ENCODE results near the gene POLDIP3.
A peak's percentile ranks its signal among the peaks of the same experiment; 100 is the strongest.
"Not testable (repeated sequence)": the region's sequence is repeated elsewhere in the genome, so short reads cannot be mapped to it uniquely, and the experiment has no call there.

Gene POLDIP3

DNA sequence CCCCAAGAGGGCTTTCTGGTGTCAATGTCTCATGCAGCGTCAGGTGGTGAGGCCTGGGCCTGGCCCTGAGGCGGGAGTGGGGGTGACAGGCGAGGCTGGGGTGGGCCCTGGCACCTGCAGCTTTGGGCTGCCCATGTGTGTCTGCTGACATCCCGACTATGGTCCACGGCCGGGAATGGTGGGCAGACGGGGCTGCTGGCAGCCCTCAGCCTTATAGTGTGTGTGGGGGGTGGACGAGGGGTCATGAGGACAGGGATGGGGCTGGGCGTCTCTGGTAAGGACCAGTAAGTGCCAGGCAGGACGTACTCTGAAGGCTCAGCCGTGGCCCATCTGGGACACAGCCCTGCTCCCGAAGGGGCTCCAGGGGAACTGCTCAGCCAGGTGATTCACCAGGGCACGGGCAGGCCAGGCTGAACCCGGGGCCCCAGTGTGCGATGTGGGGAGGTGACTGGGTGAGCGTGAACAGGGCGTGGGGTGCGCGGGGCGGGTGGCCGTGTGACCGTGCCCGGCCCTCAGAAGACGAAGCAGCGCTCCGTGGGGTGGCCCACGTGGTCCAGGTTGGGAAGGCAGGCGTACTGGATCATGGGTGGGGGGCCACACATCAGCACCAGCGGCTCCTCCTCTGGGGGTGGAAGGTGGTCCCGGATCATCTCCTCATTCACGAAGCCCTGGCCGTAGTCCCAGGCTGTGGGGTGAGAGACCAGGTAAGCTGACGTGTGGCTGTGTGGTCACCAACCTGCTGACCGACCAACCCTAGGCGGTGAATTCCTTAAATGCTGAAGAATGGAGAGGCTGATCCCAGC is 4.8 kb upstream of the POLDIP3 start:
- DNase-seq (ENCODE audit: low read depth) = no peak

DNA sequence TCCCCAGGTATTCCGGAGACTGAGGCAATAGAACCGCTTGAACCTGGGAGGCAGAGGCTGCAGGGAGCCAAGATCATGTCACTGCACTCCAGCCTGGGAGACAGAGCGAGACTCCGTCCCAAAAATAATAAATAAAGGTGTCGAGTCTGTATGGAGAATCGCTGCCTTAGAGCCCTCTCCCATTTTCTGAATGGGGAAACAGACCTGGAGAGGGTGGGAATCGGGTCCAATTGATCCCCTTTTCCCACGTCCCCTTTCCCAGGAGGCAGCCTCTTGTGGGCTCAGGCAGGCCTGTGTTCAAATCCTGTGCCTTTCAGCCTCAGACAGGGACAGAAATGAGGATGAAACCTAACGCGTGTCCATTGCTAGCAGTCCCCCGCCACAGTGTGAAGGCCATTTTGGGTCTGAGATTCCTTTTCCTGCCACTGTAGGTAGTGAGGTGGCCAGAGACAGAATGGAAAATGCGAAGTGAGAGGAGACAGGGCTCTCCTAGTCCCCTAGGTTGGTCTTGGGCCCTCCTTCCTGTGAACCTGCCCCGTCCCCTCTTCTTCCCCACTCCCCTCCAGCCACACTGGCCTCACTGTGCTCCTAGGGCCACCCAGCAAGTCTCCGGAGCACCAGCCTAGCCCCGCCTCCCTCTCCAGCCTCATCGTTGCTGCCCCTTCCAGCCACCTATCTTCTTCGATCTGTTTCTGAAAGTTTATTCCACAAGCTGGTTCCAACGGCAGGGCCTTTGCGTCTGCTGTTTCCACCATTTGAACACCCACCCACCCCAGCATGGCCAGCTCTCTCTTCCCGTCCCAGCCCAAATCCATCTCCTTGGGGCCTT is 2.7 kb upstream of the POLDIP3 start:
- DNase-seq (ENCODE audit: low read depth) = no peak

DNA sequence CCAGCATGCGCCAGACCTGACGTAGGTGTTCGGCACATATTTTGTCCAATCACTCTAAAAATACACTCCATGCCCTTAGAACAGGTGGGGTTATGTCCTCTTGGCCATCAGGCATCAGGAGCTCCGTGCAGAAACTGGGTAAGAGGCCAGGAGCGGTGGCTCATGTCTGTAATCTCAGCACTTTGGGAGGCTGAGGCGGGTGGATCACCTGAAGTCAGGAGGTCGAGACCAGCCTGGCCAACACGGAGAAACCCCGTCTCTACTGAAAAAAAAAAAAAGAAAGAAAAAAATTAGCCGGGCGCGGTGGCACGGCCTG is 1.1 kb upstream of the POLDIP3 start:
- DNase-seq (ENCODE audit: low read depth) = not testable (repeated sequence)

DNA sequence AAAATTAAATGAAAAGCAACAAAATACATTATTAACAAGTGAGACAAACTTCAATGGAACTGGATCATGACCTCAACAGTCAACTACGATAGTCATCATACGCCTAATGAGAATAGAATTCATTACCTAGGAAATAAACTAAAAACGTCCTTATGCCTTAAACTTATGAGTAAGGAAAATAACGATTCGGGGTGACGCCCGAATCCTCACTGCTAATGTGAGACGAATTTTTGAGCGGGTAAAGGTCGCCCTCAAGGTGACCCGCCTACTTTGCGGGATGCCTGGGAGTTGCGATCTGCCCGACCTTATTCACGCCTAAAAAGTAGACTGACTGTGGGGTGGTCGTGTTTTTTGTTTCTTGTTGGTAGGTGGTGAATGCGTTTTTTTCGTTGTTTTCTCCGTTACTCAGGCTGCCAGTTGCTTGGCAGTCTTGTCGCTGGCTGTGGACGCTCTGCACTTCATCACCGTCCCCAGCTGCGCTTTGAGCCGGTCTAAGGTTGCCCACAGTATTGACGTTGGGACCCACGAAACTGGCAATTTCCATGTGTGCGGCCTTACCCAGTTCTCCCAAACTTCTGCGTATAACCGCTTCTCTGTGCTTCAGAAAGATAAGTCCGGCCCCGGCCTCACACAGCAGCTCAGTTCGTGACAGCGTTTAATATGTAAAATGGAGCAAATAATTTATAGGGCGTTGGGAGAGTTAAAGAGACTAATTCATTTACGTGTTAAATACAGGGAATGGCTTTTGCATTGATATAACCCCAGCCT is 593 bp upstream of the POLDIP3 start:
- DNase-seq (ENCODE audit: low read depth) = peak; percentile 98

DNA sequence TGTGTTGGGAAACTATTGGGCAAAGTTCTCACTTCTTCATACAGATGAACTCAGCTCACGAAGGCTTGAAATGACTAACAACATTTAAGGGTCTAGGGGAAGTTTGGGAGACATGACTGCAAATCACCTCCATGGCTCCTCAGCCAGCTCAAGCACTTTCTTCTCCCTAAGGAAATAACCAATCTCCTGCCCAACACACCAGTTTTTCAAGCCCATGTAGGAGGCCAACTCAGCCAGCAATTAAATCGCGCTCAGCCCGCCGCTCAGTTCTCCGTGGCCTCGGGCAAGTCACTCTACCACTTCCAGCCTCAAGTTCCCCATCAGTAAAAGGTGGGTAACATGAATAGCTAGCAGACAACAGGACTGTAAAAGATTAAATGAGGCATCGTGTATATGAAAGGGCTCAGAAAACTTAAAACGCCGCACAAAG is 796 bp downstream of the POLDIP3 start:
- no peak for DNase-seq (ENCODE audit: low read depth)

DNA sequence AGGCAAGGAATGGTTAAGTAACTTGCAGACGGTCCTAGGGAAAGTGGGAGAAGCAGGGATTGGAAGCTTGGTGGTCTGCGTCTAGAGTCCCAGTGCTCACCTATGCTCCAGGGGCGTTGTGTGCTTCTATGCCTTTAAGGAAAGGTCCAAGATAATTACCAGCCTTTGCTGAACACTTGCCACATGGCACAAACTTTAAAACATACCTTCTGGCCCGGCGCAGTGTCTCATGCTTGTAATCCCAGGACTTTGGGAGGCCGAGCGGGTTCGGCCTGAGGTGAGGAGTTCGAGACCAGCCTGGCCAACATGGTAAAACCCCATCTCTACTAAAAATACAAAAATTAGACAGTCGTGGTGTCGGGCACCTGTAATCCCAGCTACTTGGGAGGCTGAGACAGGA is 2.3 kb downstream of the POLDIP3 start:
- DNase-seq (ENCODE audit: low read depth) = no peak

DNA sequence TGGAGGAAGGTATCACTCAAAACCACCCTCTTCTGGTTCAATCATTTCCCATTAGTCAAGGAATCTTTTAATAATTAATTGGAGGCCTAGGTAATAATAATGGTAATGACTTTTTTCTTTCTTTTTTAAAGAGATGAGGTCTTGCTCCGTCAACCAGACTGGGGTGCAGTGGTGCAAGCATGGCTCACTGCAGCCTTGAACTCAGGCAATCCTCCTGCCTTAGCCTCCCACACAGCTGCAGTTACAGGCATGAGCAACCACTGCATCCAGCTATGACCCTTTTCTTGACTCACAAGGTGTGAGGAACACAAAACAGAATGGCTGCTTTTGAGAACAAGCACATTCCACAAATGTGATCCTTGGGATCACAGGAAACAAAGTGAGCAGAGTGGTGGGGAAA is 3.6 kb downstream of the POLDIP3 start:
- DNase-seq (ENCODE audit: low read depth) = no peak

DNA sequence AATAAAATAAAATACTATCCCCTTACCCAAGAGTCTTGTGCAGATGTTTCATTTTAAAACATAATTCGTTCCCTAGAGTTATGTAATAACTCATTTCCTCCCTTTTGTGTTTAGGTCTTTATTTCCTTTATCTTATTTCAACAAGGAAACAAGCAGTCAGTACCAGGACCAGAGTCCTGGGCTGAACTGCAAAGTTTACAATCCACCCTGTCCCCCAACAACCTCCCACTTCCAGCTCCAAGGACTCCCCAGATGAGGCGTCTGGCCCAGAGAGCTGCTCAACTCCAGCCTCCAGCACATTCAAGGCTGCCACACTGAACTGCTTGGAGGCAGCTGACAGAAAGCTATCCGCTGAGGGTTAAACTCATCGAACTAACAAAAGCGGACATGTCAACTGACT is 4.5 kb downstream of the POLDIP3 start:
- DNase-seq (ENCODE audit: low read depth) = no peak

DNA sequence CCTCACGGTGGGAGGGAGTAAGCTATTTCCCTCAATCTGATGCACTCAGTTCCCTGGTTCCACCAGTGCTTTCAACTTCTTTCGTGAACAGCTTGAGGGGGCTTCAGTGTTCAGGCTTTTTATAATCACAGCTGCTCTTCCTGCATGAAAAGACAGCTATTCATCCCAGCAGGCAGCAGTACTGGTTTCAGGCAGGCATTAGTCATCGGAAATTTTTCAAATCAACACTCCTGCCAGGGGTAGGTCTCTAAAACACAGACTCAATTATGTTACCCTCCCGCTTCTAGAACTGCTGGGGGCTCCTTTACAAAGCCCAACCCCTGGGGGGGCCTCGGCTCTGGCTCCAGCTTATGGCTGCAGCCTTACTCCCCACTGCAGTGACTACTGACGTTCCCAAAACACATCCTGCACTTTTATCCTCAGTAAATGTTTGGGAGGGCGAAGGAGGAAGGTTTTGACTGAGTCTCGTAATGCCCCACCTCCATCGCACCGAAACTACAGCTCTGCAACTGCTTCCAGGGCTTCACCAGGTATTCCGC is 5.8 kb downstream of the POLDIP3 start:
- DNase-seq (ENCODE audit: low read depth) = no peak

DNA sequence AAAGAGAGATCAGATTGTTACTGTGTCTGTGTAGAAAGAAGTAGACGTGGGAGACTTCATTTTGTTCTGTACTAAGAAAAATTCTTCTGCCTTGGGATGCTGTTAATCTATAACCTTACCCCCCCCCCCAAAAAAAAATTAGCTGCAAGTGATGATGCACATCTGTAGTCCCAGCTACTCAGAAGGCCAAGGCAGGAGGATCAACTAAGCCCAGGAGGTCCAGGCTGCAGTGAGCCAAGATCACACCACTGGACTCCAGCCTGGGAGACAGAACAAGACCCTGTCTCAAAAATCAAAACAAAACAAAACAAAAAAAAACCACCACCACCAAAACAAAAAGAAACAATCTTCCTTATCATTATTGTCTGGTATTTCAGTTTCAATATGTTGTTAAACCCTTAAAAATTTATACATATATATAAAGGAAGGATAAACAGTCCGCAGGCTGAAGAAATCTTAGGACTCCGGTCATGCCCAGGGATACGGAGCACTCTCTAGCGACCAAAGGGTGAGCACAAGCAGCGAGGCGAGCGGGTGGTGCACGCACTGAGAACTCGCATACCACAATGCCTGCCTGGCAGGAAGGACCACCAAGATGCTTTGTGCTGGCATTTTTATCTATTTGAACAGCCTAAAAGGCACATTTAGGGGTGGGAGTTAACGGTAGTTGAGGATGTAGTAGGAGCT is 6.4 kb downstream of the POLDIP3 start:
- DNase-seq (ENCODE audit: low read depth) = no peak

DNA sequence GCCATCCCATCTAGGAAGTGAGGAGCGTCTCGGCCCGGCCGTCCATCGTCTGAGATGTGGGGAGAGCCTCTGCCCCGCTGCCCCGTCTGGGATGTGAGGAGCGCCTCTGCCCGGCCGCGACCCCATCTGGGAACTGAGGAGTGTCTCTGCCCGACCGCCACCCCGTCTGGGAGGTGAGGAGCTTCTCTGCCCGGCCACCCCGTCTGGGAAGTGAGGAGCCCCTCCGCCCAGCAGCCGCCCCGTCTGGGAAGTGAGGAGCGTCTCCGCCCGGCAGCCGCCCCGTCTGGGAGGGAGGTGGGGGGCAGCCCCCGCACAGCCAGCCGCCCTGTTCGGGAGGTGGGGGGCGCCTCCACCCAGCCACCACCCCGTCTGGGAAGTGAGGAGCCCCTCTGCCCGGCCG is 7.0 kb downstream of the POLDIP3 start:
- DNase-seq (ENCODE audit: low read depth) = not testable (repeated sequence)

DNA sequence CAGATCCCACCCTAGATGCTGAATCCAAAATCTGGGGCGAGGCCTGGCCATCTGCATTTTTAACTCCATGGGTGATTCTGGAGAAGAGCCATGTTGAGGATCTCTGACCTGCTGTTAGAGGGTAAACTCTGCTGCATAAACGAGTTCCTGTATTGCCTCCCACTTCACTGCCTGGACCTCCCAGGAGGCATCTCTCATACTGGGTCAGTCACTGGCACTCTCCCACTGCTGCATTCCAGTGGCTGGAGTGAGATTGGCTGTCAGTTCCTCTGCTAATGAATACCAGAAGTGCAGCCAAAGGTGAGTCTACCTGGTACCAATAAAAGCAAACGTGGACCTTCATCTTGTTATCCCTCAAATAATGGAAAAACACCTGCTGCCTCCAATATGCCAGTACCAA is 10.3 kb downstream of the POLDIP3 start:
- no peak for DNase-seq (ENCODE audit: low read depth)

DNA sequence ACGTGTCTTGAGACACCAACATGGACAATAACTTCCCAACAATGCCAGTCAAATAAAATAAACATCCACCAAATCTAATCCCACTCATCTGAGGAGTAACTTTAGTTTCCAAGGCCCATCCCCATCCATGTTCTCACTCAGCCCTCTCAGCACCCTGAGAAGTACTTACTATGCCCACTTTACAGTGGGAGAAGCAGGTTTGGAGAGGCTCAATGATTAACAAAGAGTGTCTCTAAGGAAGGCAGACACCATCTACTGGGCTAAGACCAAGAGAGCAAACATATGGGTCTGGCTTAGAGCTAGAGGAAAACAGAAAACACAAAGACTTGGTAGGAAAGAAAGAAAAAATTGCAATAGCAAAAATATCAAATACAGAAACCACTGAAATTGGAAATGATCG is 11.3 kb downstream of the POLDIP3 start:
- DNase-seq (ENCODE audit: low read depth) = no peak

DNA sequence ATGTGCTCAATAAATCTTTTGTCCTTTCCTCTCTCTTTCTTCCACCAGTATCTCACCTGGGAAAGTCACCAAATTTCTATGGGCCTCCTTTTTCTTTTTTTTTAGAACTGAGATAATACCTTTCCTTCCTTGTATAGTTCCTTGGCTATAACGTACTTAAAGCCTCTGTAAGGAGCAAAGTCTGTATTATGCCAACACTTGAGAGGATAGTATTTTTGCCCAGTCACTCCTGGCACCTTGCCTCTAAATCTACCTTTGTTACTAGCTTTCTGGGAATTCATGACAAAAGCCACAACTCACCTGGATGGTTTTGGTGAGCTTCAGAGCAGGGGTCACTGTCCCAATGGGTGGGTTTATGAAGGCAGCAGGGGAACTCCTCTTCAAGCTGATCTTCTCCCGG is 12.2 kb downstream of the POLDIP3 start:
- no peak for DNase-seq (ENCODE audit: low read depth)

DNA sequence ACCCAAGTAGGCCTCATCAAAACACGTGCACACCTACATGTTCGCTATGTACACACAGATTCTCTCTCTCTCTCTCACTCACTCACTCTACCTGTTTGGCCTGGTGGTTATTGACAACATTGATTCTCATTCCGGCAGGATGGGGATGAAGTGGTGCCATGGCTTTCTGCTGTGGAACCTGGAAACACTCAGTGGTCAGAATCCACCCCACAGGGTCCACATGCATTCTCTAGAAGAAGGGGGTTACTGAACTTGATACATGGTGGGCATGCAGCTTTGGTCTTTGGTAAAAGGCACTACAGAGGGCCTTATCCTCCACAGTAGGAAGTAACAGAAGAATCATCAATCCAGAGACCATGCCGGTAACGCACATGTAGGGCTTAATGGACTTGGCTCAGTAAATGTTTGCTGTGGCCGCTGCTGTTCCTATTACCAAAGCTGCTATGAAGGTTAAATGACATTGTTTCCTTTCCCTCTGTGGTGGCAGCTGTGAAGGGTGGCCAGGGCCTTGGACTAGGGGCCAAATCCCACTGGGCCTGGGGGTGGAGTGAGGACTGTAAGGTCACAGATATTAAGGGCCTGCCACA is 12.7 kb downstream of the POLDIP3 start:
- DNase-seq (ENCODE audit: low read depth) = no peak

DNA sequence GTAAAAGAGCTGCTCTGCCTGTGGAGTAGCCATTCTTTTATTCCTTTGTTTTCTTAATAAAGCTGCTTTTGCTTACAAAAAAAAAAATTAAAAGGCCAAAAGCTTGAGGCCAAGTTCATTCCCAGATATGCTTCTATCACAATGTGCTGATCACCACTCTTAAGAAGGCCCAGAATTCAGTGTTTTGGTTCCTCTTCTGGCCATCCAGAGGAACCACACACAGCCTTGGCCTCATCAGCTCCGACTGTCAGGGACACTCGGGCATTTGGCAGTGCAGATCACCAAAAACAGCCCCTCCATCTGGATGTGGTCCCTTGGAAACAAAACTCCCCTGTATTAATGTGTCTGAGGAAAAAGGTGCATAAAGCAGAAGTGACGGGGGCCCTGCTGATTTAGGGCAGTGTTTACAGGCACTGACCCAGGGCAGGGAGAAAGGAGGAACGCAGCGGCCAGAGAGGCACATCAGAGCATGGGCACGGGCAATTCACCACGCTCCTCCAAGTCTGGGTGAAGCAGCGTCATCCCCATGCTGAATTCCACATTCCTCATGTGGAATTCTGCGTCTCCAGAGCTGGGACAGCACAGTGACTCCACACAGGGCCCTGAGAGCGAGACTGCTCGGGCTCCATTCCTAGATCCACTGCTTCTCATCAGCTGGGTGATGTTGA is 17.7 kb downstream of the POLDIP3 start:
- no peak for DNase-seq (ENCODE audit: low read depth)

DNA sequence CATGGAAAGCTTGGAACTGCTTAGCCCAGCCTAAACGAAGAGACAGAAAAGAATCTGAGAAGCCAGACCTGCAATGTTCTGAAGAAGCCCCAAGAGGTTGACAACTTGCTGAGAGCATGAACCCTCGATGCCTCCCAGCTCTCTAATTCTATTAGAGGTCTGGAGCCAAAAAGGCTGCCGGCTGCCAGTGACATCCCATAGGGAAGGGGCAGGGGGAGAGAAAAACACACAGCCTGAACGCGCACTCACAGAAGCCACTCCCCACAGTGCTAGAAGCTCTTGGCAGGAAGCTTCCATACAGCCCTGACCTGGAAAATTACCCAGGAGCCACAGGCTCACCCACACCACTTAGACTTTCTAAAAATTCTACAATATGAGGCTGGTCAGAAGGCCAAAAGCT is 18.3 kb downstream of the POLDIP3 start:
- no peak for DNase-seq (ENCODE audit: low read depth)

DNA sequence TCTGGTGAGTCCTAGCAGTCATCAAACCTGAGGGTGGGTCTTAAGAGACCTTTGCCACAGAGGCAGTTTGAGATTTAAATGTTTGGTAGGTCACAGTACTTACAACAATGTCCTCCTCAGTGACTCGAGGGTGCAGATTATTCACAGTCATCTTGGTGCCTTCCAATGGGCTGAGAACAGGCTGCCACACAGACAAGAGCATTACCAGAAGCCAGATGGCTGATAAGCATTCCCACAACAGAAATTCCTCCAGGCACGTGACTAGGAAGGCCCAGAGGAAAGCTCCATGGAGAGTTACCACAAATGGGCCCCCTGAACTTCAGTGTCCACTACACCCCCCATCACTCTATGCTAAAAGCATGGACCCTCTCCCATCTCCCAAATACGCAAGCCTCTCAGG is 19.2 kb downstream of the POLDIP3 start:
- DNase-seq (ENCODE audit: low read depth) = no peak

DNA sequence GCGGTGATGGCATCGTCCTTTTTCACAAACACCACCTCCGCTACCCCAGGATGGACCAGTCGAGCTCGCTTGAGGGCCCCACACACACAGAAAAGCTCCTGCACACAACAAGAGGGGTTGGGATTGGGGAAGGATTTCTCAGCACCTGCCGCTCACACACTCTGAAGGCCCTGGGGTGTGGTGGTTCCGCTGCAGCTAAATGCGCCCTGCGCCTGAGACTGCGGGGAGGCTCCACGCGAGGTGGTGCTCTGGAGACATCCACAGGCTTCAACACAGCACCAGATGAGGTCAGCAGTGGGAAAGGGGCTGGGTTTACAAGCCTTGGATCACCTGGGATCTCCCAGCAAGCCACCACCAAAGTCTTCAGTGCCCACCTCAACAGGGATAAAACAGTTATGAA is 22.7 kb downstream of the POLDIP3 start:
- DNase-seq (ENCODE audit: low read depth) = no peak

DNA sequence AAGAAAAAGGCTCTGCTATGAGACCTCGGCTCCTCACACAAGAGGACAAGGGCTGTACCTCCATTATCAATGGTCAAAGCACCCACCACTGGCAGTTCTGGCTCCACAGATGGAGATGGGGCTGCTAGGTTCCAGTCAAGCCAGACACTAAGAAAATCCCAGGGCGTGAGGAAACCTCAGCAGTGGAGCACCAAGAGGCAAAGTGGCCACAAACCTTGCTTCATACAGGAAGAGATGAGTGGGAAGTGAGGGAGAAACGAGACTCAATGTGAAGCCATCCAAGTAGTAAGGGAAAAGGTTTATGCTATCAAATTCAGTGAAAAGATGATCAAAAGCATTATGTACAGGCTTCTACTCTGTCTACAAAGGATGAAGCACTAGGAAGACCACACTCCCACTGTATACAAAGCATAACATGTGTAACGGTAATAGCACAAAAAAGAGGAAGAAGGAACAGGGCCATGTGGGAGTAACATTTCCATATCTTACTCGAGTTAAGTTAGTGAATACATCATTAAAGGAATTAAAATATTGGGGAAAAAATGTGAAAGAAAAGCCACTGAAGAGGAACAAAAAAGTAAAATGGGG is 27.0 kb downstream of the POLDIP3 start:
- DNase-seq (ENCODE audit: low read depth) = no peak

DNA sequence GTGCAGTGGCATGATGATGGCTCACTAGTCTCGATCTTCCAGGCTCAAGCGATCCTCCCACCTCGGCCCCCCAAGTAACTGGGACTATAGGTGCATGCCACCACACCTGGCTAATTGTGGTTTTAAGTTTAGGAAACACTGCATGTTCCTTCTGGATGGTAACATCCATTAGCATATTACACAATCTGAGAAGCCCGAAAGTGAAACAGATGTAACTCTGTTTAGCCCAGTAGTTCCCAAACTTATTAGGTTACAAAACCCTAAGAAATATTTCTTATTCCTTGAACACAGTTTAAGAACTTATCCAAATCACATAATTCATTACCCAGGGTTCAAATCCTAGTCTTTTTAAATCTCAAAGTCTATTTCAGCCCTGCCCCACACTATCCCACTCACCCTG is 28.3 kb downstream of the POLDIP3 start:
- DNase-seq (ENCODE audit: low read depth) = no peak
